ENCODE data around the gene UBE2D3.
"Not testable (repeated sequence)": the region's sequence is repeated elsewhere in the genome, so short reads cannot be mapped to it uniquely, and the experiment has no call there.

UBE2D3 gene

GRCh38 chr4:102823897-102824296 is 3.5 kb downstream of the UBE2D3 start:
- TF ChIP-seq POLR2A (IDR thresholded peaks at IDR 0.05; ENCODE audit: low read depth, low read length): no peak
- FAIRE-seq: no peak
- no peak for DNase-seq (ENCODE audit: insufficient read length, low spot score)

DNA sequence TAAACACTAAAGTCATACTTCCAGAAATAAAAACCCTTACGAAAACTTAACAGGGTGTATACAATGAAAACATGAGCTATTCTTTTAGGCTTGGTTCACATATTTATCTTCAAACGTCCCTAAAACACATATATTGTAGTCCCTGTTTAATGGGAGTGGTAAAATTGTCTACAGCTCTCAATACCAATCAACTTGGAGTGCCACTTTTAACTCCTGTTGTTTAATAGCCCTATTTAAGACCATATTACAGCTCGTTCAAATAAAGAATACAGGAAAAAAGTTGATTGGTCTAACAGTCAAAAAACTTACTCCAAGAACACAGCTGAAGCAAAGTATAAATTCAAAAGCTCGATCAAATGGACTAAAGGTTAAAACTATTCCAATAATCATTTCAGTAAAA is 3.9 kb downstream of the UBE2D3 start:
- no peak for FAIRE-seq
- no peak for TF ChIP-seq POLR2A (IDR thresholded peaks at IDR 0.05; ENCODE audit: low read depth, low read length)

DNA sequence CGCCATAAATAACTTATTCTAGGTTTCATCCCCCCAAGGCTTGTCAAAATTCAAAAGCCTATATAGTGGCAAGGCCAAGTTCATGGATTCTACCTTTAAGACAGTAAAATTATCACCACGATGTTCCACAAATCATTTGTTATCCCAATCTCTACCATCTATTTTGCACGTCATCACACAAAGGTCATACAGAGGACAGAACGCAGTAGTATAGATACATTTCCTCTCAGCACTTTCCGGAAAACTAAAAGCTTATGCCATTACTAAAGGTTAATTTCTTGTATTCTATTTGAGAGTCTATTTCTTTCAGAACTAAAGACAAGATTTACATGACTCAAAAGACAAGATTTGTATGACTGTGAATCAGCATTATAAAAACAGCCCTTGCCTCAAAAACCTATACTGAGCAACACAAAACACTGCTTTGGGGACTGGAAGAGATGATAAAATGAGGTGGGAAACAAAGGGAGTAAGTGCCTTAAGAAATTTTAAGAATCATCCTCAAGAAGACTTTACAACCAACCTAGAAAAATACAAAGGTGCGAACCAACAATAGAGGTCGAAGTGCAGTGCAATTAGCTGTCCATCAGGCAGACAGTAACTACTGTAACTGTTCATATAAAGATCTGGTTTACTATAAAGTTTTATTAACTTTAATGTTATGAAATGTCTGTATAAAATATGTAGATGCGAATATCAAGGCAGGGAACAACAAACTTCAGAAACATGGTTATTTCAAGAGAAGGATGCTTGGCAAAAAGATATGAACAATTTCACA is 7.6 kb downstream of the UBE2D3 start:
- TF ChIP-seq POLR2A (IDR thresholded peaks at IDR 0.05; ENCODE audit: low read depth, low read length): no peak
- DNase-seq (ENCODE audit: insufficient read length, low spot score) (no peak), FAIRE-seq (peak; percentile 33)

More for the DNA sequence above, 3.9 kb downstream of the UBE2D3 start:
- no peak for DNase-seq (ENCODE audit: insufficient read length, low spot score)

- DNase-seq (ENCODE audit: insufficient read length, low spot score); FAIRE-seq: not testable (repeated sequence)
Observed at GRCh38 chr4:102819100-102819499, 8.3 kb downstream of the UBE2D3 start.

- DNase-seq (ENCODE audit: insufficient read length, low spot score) (no peak), FAIRE-seq (no peak)
- TF ChIP-seq POLR2A (IDR thresholded peaks at IDR 0.05; ENCODE audit: low read depth, low read length): no peak
Observed at GRCh38 chr4:102817613-102818268, 9.6 kb downstream of the UBE2D3 start.

GRCh38 chr4:102817021-102817605 is 10.2 kb downstream of the UBE2D3 start:
- no peak for FAIRE-seq

DNA sequence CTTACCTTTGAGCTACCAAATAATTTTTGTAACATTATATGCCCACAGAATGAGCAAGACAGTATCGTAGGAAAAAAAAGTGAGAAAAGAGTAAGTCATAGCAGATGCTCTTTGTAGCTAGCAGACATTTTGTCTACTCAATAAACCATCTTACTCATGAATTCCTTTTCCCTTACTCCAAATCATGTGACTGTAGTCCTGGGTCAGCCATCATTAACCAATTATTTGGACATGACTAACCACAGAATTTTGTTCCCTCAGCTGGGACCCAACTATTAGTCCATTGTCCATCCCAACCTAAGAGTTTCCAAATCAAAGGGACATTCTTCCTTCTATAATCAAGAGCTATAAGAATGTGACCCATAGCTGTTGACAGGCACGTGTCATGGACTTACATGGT is 11.4 kb downstream of the UBE2D3 start:
- FAIRE-seq (peak; percentile 78), DNase-seq (ENCODE audit: insufficient read length, low spot score) (no peak)
- no peak for TF ChIP-seq POLR2A (IDR thresholded peaks at IDR 0.05; ENCODE audit: low read depth, low read length)

More at GRCh38 chr4:102817021-102817605, 10.2 kb downstream of the UBE2D3 start:
- DNase-seq (ENCODE audit: insufficient read length, low spot score): no peak
- no peak for TF ChIP-seq POLR2A (IDR thresholded peaks at IDR 0.05; ENCODE audit: low read depth, low read length)

- DNase-seq (ENCODE audit: insufficient read length, low spot score): no peak
- no peak for TF ChIP-seq POLR2A (IDR thresholded peaks at IDR 0.05; ENCODE audit: low read depth, low read length)
- no peak for FAIRE-seq
Observed at GRCh38 chr4:102809691-102810090, 17.7 kb downstream of the UBE2D3 start.

DNA sequence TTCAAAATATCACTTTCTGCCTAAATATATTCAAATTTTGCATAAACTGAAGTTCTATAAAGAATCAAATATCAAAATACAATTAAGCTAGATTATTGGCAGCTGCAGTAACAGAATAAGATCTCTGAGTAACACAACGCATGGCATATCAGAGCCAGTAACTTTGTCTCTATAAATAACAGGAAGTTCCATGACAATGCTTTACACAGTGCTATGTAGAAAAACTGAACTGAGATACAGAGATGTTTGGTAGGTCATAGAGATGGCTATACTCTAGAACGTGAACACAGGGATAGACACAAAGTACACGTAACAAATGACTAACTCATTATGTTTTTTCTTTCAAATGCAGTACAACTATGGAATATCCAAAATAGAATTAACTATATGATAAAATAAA is 18.2 kb downstream of the UBE2D3 start:
- DNase-seq (ENCODE audit: insufficient read length, low spot score) (no peak), FAIRE-seq (no peak)
- no peak for TF ChIP-seq POLR2A (IDR thresholded peaks at IDR 0.05; ENCODE audit: low read depth, low read length)

DNA sequence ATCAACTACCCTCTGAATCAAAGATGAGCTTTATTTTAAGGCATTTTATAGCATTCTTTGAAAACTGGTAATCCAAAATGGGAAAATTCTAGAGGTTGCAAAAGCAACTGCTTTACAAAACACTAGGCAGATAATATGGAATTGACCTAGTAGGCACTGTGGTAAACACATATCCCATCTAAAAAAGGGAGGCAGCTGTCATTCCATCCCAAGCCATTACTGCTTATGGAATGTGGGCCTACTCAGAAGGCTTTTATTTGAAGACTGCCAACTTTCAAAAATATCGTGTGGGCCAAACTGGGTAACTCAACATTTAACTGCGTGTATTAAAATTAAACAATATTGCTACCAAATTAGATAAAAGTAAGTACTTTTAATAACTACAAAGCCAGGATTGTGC is 19.3 kb downstream of the UBE2D3 start:
- DNase-seq (ENCODE audit: insufficient read length, low spot score) (no peak), FAIRE-seq (no peak)
- TF ChIP-seq POLR2A (IDR thresholded peaks at IDR 0.05; ENCODE audit: low read depth, low read length): no peak

DNA sequence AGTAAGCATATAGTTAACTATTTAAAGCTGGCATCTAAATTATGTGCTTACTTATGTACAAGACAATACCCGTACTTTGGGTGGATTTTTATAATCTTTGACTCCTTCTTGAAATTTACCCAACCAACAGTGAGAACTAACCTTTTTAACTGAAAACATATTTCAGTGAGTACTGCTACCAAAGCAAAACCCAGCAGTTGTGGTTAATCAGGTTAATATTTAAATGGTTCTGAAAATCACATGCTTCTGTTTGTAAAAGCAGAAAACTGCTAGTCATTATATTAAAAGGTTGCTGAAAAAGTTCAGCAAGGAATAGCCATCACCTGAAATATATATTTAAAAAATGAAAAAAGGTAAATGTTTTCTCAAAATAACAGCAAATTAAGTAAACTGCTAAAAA is 20.0 kb downstream of the UBE2D3 start:
- no peak for DNase-seq (ENCODE audit: insufficient read length, low spot score)
- TF ChIP-seq POLR2A (IDR thresholded peaks at IDR 0.05; ENCODE audit: low read depth, low read length): no peak
- FAIRE-seq: no peak

DNA sequence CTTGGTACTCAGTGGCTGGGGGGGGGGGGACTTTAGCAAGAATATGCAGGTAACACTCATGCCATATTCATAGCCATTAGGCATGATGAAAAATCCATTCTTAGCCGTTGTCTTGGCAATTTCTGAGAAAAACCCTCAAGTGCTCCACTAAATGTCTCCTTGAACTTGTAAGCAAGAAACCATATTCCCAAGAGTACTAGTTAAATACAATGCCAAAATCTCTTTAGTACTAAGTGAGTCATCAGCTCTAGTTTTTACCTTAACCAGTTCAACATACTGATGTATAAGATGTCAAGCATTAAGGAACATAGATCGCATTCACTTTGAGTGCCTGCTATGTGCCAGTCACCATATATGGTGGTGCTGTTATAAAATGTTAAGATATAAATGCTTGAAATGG is 27.5 kb downstream of the UBE2D3 start:
- DNase-seq (ENCODE audit: insufficient read length, low spot score) (no peak), FAIRE-seq (no peak)
- TF ChIP-seq POLR2A (IDR thresholded peaks at IDR 0.05; ENCODE audit: low read depth, low read length): no peak

- no peak for TF ChIP-seq POLR2A (IDR thresholded peaks at IDR 0.05; ENCODE audit: low read depth, low read length)
- DNase-seq (ENCODE audit: insufficient read length, low spot score) (no peak), FAIRE-seq (no peak)
Observed at GRCh38 chr4:102794999-102795398, 32.4 kb downstream of the UBE2D3 start.

GRCh38 chr4:102792361-102792936 is 34.9 kb downstream of the UBE2D3 start:
- no peak for FAIRE-seq
- no peak for TF ChIP-seq POLR2A (IDR thresholded peaks at IDR 0.05; ENCODE audit: low read depth, low read length)
- no peak for DNase-seq (ENCODE audit: insufficient read length, low spot score)
